ENCODE measurements around the gene FAM72D.
"Not testable (repeated sequence)": the region's sequence is repeated elsewhere in the genome, so short reads cannot be mapped to it uniquely, and the experiment has no call there.

Gene FAM72D

GRCh38 chr1:145155873-145156272 is 60.1 kb downstream of the FAM72D start:
- DNase-seq = not testable (repeated sequence)

GRCh38 chr1:145156891-145157610 is 61.3 kb downstream of the FAM72D start:
- DNase-seq = not testable (repeated sequence)

- not testable (repeated sequence) for DNase-seq
Observed at GRCh38 chr1:145157715-145158114, 61.9 kb downstream of the FAM72D start.

- DNase-seq = not testable (repeated sequence)
Observed at GRCh38 chr1:145161046-145161752, 65.4 kb downstream of the FAM72D start.

Measured in NCI-H2081 treated with DMSO at 0.1 percent for 48 hours (cell line).